Left renal cortex interstitium (tissue), 4 donors: ENCODE results near the gene MTNR1B. TPM values are rescaled to one million over a fixed set of nuclear protein-coding genes. Genes with fewer than 3 reads are reported as not detected.

Experiments used
- DNase-seq, 4 donors: peaks; one replicate each; pipeline ENCODE4 v3.0.0-alpha.2; 2013; ENCODE audit warnings: low read depth in 4 of 4, low spot score in 2 of 4, missing footprints in 1 of 4
- polyA plus RNA-seq, 4 donors: library from polyadenylated mRNA; unstranded; fragments of 120-200 nt; gene quantifications; one replicate each; pipeline ENCODE4 v1.2.1, GENCODE V29; 2013; ENCODE audit not compliant: insufficient read length in 4 of 4

MTNR1B gene
- polyA plus RNA-seq, 4 donors, result not detected

- no peak for DNase-seq
These were observed 8.0 kb downstream of the MTNR1B start for GRCh38 chr11:92977401-92977800.

- DNase-seq, result no peak
These were observed 9.0 kb downstream of the MTNR1B start for GRCh38 chr11:92978271-92979111.

GRCh38 chr11:92979176-92979575 is 9.7 kb downstream of the MTNR1B start:
- no peak for DNase-seq

GRCh38 chr11:92980312-92980711 is 10.9 kb downstream of the MTNR1B start:
- no peak for DNase-seq

- no peak for DNase-seq
These were observed 12.1 kb downstream of the MTNR1B start for GRCh38 chr11:92981508-92982043.

GRCh38 chr11:92986585-92986984 is 17.1 kb downstream of the MTNR1B start:
- DNase-seq, result no peak

- no peak for DNase-seq
These were observed 23.6 kb downstream of the MTNR1B start for GRCh38 chr11:92993004-92993403.

GRCh38 chr11:93000511-93001476 is 31.3 kb downstream of the MTNR1B start:
- no peak for DNase-seq

GRCh38 chr11:93001806-93002205 is 32.4 kb downstream of the MTNR1B start:
- no peak for DNase-seq

GRCh38 chr11:93002380-93002779 is 32.9 kb downstream of the MTNR1B start:
- DNase-seq, result no peak

- DNase-seq, result no peak
These were observed 35.8 kb downstream of the MTNR1B start for GRCh38 chr11:93005239-93005638.

GRCh38 chr11:93013646-93014045 is 44.2 kb downstream of the MTNR1B start:
- no peak for DNase-seq

GRCh38 chr11:93016595-93016994 is 47.1 kb downstream of the MTNR1B start:
- DNase-seq, result no peak

- no peak for DNase-seq
These were observed 48.6 kb downstream of the MTNR1B start for GRCh38 chr11:93017821-93018690.

GRCh38 chr11:93020248-93021046 is 51.0 kb downstream of the MTNR1B start:
- DNase-seq, result no peak

GRCh38 chr11:93024369-93024768 is 54.9 kb downstream of the MTNR1B start:
- DNase-seq, result no peak

- DNase-seq, result no peak
These were observed 56.3 kb downstream of the MTNR1B start for GRCh38 chr11:93025558-93026255.

GRCh38 chr11:93028960-93029522 is 59.6 kb downstream of the MTNR1B start:
- DNase-seq, result no peak
